Left renal cortex interstitium (tissue), 4 donors: Measurements from ENCODE around the gene THSD4. TPM values are rescaled to one million over a fixed set of nuclear protein-coding genes. Genes with fewer than 3 reads are reported as not detected.
"Not testable (repeated sequence)": the region's sequence is repeated elsewhere in the genome, so short reads cannot be mapped to it uniquely, and the experiment has no call there.

Experiments used
- DNase-seq, 4 donors: peaks; one replicate each; pipeline ENCODE4 v3.0.0-alpha.2; 2013; ENCODE audit warnings: low read depth in 4 of 4, low spot score in 2 of 4, missing footprints in 1 of 4
- polyA plus RNA-seq, 4 donors: library from polyadenylated mRNA; unstranded; fragments of 120-200 nt; gene quantifications; one replicate each; pipeline ENCODE4 v1.2.1, GENCODE V29; 2013; ENCODE audit not compliant: insufficient read length in 4 of 4

The THSD4 gene
- polyA plus RNA-seq, 4 donors = 30.0 to 48.5 (median 35.9) TPM

GRCh38 chr15:71654720-71655174, 539.5 kb downstream of the THSD4 start:
- no peak for DNase-seq

- no peak for DNase-seq
These were observed 541.2 kb downstream of the THSD4 start for GRCh38 chr15:71656425-71656824.

GRCh38 chr15:71657141-71657540, 541.9 kb downstream of the THSD4 start:
- no peak for DNase-seq

GRCh38 chr15:71658036-71658435, 542.8 kb downstream of the THSD4 start:
- no peak for DNase-seq

- DNase-seq = no peak
These were observed 543.8 kb downstream of the THSD4 start for GRCh38 chr15:71658827-71659729.

- DNase-seq = no peak
These were observed 544.4 kb downstream of the THSD4 start for GRCh38 chr15:71659730-71660067.

GRCh38 chr15:71660501-71660900, 545.2 kb downstream of the THSD4 start:
- DNase-seq = no peak

GRCh38 chr15:71662306-71662705, 547.0 kb downstream of the THSD4 start:
- no peak for DNase-seq

- DNase-seq = no peak
These were observed 549.4 kb downstream of the THSD4 start for GRCh38 chr15:71664622-71665021.

GRCh38 chr15:71666763-71667620, 551.7 kb downstream of the THSD4 start:
- DNase-seq = no peak

GRCh38 chr15:71669688-71670087, 554.4 kb downstream of the THSD4 start:
- no peak for DNase-seq

- DNase-seq = not testable (repeated sequence)
These were observed 555.0 kb downstream of the THSD4 start for GRCh38 chr15:71670222-71670621.

- DNase-seq = no peak
These were observed 559.1 kb downstream of the THSD4 start for GRCh38 chr15:71674354-71674753.

GRCh38 chr15:71677352-71677751, 562.1 kb downstream of the THSD4 start:
- no peak for DNase-seq

GRCh38 chr15:71677766-71678165, 562.5 kb downstream of the THSD4 start:
- DNase-seq = no peak

- no peak for DNase-seq
These were observed 562.9 kb downstream of the THSD4 start for GRCh38 chr15:71678191-71678590.

- DNase-seq = no peak
These were observed 563.3 kb downstream of the THSD4 start for GRCh38 chr15:71678605-71679004.

GRCh38 chr15:71679223-71679792, 564.0 kb downstream of the THSD4 start:
- DNase-seq = no peak

- no peak for DNase-seq
These were observed 564.6 kb downstream of the THSD4 start for GRCh38 chr15:71679793-71680353.

GRCh38 chr15:71682001-71682400, 566.7 kb downstream of the THSD4 start:
- no peak for DNase-seq
